ENCODE results near the gene TRIAP1.

Gene TRIAP1

DNA sequence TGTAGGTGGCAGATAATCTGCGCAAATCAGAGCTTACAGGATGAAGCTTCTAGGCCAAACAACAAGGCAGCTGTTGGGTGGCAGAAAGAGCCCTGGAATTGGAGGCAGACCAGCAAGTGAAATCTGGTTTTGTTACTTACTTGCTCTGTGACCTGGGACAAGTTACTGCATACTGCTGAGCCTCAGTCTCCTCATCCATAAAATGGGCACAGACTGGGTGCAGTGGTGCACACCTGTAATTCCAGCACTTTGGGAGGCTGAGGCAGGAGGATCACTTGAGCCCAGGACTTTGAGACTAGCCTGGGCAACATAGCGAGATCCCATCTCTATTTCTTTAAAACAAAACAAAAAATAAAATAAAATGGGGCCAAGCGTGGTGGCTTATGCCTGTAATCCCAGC lies 39.6 kb downstream of the TRIAP1 start:
- POLR2A ChIA-PET: no interaction called here
- CTCF ChIA-PET: no interaction called here
- no peak for DNase-seq (ENCODE audit: extremely low spot score)
- TF ChIP-seq BHLHE40 (IDR thresholded peaks at IDR 0.05; ENCODE audit: borderline replicate concordance): no peak
- TF ChIP-seq ZNF384 (IDR thresholded peaks at IDR 0.05): no peak
- no peak for TF ChIP-seq LEF1 (IDR thresholded peaks at IDR 0.05; ENCODE audit: borderline replicate concordance)
- TF ChIP-seq, protein P1, sequence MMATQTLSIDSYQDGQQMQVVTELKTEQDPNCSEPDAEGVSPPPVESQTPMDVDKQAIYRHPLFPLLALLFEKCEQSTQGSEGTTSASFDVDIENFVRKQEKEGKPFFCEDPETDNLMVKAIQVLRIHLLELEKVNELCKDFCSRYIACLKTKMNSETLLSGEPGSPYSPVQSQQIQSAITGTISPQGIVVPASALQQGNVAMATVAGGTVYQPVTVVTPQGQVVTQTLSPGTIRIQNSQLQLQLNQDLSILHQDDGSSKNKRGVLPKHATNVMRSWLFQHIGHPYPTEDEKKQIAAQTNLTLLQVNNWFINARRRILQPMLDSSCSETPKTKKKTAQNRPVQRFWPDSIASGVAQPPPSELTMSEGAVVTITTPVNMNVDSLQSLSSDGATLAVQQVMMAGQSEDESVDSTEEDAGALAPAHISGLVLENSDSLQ (IDR thresholded peaks at IDR 0.05): no peak
- TF ChIP-seq FOXM1 (IDR thresholded peaks at IDR 0.05; ENCODE audit: borderline replicate concordance): no peak
- no peak for TF ChIP-seq CTBP1 (IDR thresholded peaks at IDR 0.05; ENCODE audit: borderline replicate concordance)
- TF ChIP-seq L3MBTL2 (conservative IDR thresholded peaks at IDR 0.05): no peak
- TF ChIP-seq HDGF (IDR thresholded peaks at IDR 0.05; ENCODE audit: borderline replicate concordance): no peak
- no peak for TF ChIP-seq ARNT (IDR thresholded peaks at IDR 0.05)
- TF ChIP-seq ELF4 (IDR thresholded peaks at IDR 0.05): no peak
- TF ChIP-seq FOXA1 (IDR thresholded peaks at IDR 0.05): no peak
- TF ChIP-seq SP1 (IDR thresholded peaks at IDR 0.05): no peak

DNA sequence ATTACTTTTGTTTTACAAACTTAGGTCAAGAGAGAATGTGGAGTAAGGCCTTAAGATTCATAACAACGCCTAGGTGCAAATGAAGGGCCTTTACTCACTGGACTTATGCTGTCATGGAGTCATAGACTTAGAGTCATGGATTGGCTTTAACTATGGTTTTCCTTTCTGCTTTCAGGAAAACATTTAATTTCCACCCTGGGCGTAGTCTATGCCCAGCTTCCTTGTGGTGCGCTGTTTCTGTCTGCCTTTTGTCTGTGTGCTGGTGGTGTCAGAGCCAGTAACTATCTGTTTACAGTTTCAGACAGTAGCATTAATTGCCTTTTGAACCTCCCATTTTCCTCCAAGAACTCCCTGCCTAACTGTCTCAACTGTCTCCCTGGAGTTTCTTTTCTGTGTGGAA lies 40.1 kb downstream of the TRIAP1 start:
- CTCF ChIA-PET: no interaction called here
- TF ChIP-seq, protein P1 (IDR thresholded peaks at IDR 0.05): no peak
- TF ChIP-seq L3MBTL2 (conservative IDR thresholded peaks at IDR 0.05) (no peak), SUZ12 (IDR thresholded peaks at IDR 0.05) (no peak), SP1 (IDR thresholded peaks at IDR 0.05) (no peak), CTBP1 (IDR thresholded peaks at IDR 0.05; ENCODE audit: borderline replicate concordance) (no peak), FOXM1 (IDR thresholded peaks at IDR 0.05; ENCODE audit: borderline replicate concordance) (no peak), FOXA1 (IDR thresholded peaks at IDR 0.05) (no peak), LEF1 (IDR thresholded peaks at IDR 0.05; ENCODE audit: borderline replicate concordance) (no peak), HDGF (IDR thresholded peaks at IDR 0.05; ENCODE audit: borderline replicate concordance) (no peak), ARNT (IDR thresholded peaks at IDR 0.05) (no peak), ZNF384 (IDR thresholded peaks at IDR 0.05) (no peak), ELF4 (IDR thresholded peaks at IDR 0.05) (no peak), BHLHE40 (IDR thresholded peaks at IDR 0.05; ENCODE audit: borderline replicate concordance) (no peak)
- POLR2A ChIA-PET: no interaction called here
- no peak for DNase-seq (ENCODE audit: extremely low spot score)

DNA sequence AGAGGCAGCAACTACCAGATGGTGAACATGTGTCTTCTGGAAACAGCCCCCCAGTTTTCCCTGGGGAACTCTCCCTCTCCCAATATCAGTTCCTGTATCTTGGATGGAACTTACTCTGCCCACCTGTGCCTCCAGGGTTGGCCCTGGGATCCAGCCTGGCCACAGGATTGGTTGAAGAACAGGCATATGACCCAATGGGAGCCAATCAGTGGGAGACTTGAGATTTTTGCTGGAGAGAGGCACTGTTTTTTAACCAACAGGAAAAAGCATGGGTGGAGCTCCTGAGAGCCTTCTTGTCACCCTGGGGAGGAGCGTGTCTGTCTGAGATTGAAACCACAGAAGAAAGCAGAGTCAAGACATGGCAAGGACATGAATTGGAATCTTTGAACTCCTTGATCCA lies 41.9 kb downstream of the TRIAP1 start:
- DNase-seq (ENCODE audit: extremely low spot score): no peak
- TF ChIP-seq, protein P1 (IDR thresholded peaks at IDR 0.05): peak; percentile 19; the same call in 1 of the 2 replicates
- TF ChIP-seq ZNF384 (IDR thresholded peaks at IDR 0.05): no peak
- CTCF ChIA-PET: no interaction called here
- POLR2A ChIA-PET: no interaction called here

DNA sequence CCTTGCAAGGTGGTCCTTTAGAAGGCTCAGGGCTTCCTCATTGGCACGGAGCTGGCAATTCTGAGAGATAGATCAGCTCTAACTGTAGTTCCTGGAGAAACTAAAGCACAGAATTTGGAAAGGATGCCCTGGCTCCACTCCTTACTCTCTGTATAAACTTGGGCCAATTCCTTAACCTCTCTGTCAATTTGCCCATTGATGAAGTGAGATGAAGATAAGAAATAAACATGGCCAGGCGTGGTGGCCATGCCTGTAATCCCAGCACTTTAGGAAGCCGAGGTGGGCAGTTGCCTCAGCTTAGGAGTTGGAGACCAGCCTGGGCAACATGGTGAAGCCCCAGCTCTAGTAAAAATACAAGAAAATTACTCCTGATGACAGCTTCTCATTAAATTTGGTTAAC lies 42.3 kb downstream of the TRIAP1 start:
- POLR2A ChIA-PET: no interaction called here
- TF ChIP-seq FOXM1 (IDR thresholded peaks at IDR 0.05; ENCODE audit: borderline replicate concordance) (no peak), FOXK2 (IDR thresholded peaks at IDR 0.05) (no peak), HDGF (IDR thresholded peaks at IDR 0.05; ENCODE audit: borderline replicate concordance) (no peak), SUZ12 (IDR thresholded peaks at IDR 0.05) (no peak), FOXA1 (IDR thresholded peaks at IDR 0.05) (no peak)
- no peak for DNase-seq (ENCODE audit: extremely low spot score)
- CTCF ChIA-PET: no interaction called here

DNA sequence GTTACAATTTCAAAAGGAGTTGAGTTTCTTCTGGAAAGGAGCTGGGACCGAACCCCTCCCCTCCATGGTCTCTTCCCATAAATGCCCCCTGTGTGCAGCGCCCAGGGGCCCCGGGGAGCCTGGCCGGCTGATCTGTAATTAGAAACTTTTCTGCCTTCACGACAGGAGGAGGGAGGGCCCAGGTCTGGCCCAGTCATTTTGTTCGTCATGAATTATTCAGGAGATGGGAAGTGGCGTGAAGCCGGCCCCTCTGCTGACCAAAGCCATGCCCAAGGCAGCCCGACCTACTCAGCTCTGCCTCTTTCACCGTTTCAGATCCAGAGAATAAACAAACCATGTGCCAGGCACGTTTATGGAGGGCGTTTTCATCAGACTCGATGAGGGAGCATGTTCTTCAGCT lies 44.0 kb downstream of the TRIAP1 start:
- peak; percentile 46 for DNase-seq (ENCODE audit: extremely low spot score)
- TF ChIP-seq L3MBTL2 (conservative IDR thresholded peaks at IDR 0.05): peak; percentile 66
- TF ChIP-seq ELF4 (IDR thresholded peaks at IDR 0.05): no peak
- no peak for TF ChIP-seq FOXK2 (IDR thresholded peaks at IDR 0.05)
- no peak for TF ChIP-seq FOXA1 (IDR thresholded peaks at IDR 0.05)
- no peak for TF ChIP-seq TARDBP (IDR thresholded peaks at IDR 0.05)
- no peak for TF ChIP-seq SP1 (IDR thresholded peaks at IDR 0.05)
- TF ChIP-seq SUZ12 (IDR thresholded peaks at IDR 0.05): no peak
- ChIA-PET CTCF (interaction anchor here (0.8 kb wide), 1 partner anchor 13 kb away, joined by 3 read pairs; no protein-coding TSS in a partner anchor), POLR2A (interaction anchor here (1.0 kb wide), 1 partner anchor 29 kb away, joined by 3 read pairs; no protein-coding TSS in a partner anchor)

DNA sequence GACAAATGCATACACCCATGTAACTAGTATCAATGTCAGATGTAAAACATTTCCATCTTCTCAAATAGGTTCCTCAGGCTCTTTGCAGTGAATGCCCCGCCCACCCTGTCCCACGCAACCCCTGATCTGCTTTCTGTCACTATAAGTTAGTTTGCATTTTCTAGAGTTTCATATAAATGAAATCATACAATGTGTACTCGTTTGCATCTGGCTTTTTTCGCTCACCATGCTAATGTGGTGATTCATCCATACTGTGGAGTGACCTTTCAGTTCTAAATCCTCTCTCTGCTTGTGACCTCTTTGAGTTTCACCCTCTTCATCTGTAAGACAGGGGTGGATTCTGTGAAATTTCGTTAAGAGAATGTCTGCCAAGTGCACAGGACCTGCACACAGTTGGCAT lies 46.7 kb downstream of the TRIAP1 start:
- CTCF ChIA-PET: no interaction called here
- DNase-seq (ENCODE audit: extremely low spot score): no peak
- POLR2A ChIA-PET: interaction anchor here (0.6 kb wide), 1 partner anchor 486 kb away, joined by 3 read pairs; no protein-coding TSS in a partner anchor
- TF ChIP-seq, protein P1 (IDR thresholded peaks at IDR 0.05): no peak

DNA sequence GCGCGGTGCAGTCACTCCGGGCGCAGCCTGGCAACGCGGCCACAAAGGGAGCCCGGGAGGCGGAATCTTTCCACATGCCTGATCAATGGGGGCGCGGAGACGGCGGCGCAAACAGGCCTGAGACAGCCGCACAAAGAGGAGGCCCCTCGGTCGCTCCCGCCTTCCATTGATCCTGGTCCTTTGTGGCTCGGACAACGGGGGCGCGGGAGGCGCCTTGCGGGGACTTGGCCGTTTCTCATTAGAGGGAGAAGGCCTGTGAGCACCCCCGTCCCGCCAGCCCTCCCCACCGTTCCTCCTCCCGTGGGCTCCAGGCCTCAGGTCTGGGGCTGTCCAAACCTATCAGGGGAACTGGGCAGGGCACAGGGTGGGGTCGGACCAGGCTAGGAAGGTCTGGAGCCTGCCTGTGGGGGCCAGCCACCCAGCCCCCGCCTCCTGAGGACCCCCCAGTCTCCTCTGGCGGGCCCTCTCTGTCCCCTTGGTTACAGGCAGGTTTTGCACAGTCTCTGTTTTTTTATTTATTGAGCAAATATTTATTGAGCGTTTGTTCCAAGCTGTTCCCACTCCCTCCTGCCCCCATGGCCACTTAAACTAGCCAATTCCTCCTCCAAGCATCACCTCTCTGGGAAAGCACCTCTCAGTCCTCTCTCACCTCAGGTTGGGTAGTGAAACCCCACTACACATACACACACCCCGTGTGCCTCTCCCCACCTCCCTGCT lies 48.2 kb downstream of the TRIAP1 start:
- DNase-seq (ENCODE audit: extremely low spot score): no peak
- TF ChIP-seq CTBP1 (IDR thresholded peaks at IDR 0.05; ENCODE audit: borderline replicate concordance) (no peak), TARDBP (IDR thresholded peaks at IDR 0.05) (no peak)
- ChIA-PET CTCF (no interaction called here), POLR2A (no interaction called here)
